ENCODE data around the gene PGLYRP4.

- TF ChIP-seq CTCF (conservative IDR thresholded peaks at IDR 0.05; ENCODE audit: low read depth, low read length) (no peak), EZH2 (IDR thresholded peaks at IDR 0.05; ENCODE audit: borderline replicate concordance, low read depth, low read length, poor library complexity, severe bottlenecking) (no peak)
These were observed 22.6 kb upstream of the PGLYRP4 start for GRCh38 chr1:153371231-153371630.

All from A673 (cell line).